ENCODE results near the gene EFCAB12.
"Not testable (repeated sequence)": the region's sequence is repeated elsewhere in the genome, so short reads cannot be mapped to it uniquely, and the experiment has no call there.

The EFCAB12 gene

GRCh38 chr3:129393271-129393670, 35.2 kb downstream of the EFCAB12 start:
- no peak for TF ChIP-seq CTCF (conservative IDR thresholded peaks at IDR 0.05; ENCODE audit: low read depth)
- no peak for DNase-seq (ENCODE audit: low spot score)
- no peak overlapping the region for H3K27ac ChIP-seq
- ChIA-PET POLR2A (ENCODE audit: low non-redundant PET) (no interaction called here), CTCF (no interaction called here)

GRCh38 chr3:129392106-129392887, 36.1 kb downstream of the EFCAB12 start:
- H3K27ac ChIP-seq; CTCF ChIA-PET; POLR2A ChIA-PET (ENCODE audit: low non-redundant PET); DNase-seq (ENCODE audit: low spot score): not testable (repeated sequence)

- POLR2A ChIA-PET (ENCODE audit: low non-redundant PET); H3K27ac ChIP-seq: not testable (repeated sequence)
- CTCF ChIA-PET = interaction anchor here (0.5 kb wide), 1 partner anchor 390 kb away, joined by 3 read pairs; no protein-coding TSS in a partner anchor
Observed at GRCh38 chr3:129391583-129391982, 36.9 kb downstream of the EFCAB12 start.

GRCh38 chr3:129389572-129389937, 38.9 kb downstream of the EFCAB12 start:
- no peak for TF ChIP-seq CTCF (conservative IDR thresholded peaks at IDR 0.05; ENCODE audit: low read depth)
- CTCF ChIA-PET = no interaction called here
- POLR2A ChIA-PET (ENCODE audit: low non-redundant PET) = no interaction called here
- peak overlapping the region; percentile 48 for H3K27ac ChIP-seq
- DNase-seq (ENCODE audit: low spot score) = no peak

More at GRCh38 chr3:129391583-129391982, 36.9 kb downstream of the EFCAB12 start:
- not testable (repeated sequence) for DNase-seq (ENCODE audit: low spot score)

- peak overlapping the region; percentile 48 for H3K27ac ChIP-seq
- CTCF ChIA-PET; DNase-seq (ENCODE audit: low spot score); POLR2A ChIA-PET (ENCODE audit: low non-redundant PET): not testable (repeated sequence)
Observed at GRCh38 chr3:129388791-129389571, 39.5 kb downstream of the EFCAB12 start.

- TF ChIP-seq CTCF (conservative IDR thresholded peaks at IDR 0.05; ENCODE audit: low read depth) = no peak
- CTCF ChIA-PET = no interaction called here
- no peak for DNase-seq (ENCODE audit: low spot score)
- POLR2A ChIA-PET (ENCODE audit: low non-redundant PET) = interaction anchor here (0.6 kb wide), 1 partner anchor 60 kb away, joined by 10 read pairs; no protein-coding TSS in a partner anchor
- no peak overlapping the region for H3K27ac ChIP-seq
Observed at GRCh38 chr3:129387487-129387886, 40.9 kb downstream of the EFCAB12 start.

GRCh38 chr3:129386984-129387383, 41.5 kb downstream of the EFCAB12 start:
- H3K27ac ChIP-seq = no peak overlapping the region
- CTCF ChIA-PET = no interaction called here
- TF ChIP-seq CTCF (conservative IDR thresholded peaks at IDR 0.05; ENCODE audit: low read depth) = no peak
- POLR2A ChIA-PET (ENCODE audit: low non-redundant PET) = interaction anchor here (0.6 kb wide), 1 partner anchor 59 kb away, joined by 10 read pairs; no protein-coding TSS in a partner anchor
- no peak for DNase-seq (ENCODE audit: low spot score)

GRCh38 chr3:129385507-129385906, 42.9 kb downstream of the EFCAB12 start:
- CTCF ChIA-PET; POLR2A ChIA-PET (ENCODE audit: low non-redundant PET); DNase-seq (ENCODE audit: low spot score); H3K27ac ChIP-seq: not testable (repeated sequence)
